Ecto neural progenitor cell (in vitro differentiated cells): ENCODE measurements around the gene SOCS3.

Experiments used
- DNase-seq: peaks from one replicate; pipeline ENCODE4 v3.0.0-alpha.2; 2018; ENCODE audit warnings: low spot score

The SOCS3 gene

GRCh38 chr17:78367193-78367592 lies 7.3 kb upstream of the SOCS3 start:
- DNase-seq: no peak

DNA sequence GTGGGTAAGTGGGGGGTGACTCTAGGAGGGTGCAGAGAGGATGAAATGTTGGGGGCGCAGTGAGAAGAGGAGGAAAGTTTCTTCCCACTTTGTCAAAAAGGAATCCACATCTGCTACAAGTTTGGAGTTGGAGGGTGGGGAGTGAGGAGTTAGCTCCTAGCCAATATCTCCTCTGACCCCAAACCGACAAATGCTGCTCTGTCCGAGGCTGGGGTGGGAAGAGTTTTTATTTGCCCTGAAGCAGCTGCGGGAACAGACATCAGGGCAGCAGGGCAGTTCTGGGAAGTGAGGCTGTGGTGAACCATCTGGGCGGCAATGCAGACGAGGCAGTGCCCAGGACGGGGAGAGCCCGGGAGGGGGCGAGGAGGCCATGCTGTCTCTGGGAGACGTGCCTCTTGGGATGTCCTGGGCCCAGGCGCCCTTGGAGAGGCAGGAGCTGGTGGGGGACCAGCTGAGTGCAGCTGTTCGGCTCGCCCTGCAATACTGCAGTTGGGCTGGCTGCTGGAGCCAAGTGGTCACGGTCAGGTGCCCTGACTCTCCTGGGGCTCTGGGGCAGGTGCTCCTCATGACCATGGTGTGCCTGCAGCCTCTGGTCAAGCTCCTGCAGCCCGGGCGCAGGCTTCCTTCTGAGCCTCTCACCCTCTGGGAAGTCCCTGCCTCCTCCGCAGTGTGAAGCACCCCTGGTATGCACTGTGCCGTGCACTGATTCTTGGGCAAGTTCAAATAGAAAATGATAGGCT lies 6.4 kb upstream of the SOCS3 start:
- no peak for DNase-seq

- peak; percentile 97 for DNase-seq
These were observed 5.8 kb upstream of the SOCS3 start for GRCh38 chr17:78365561-78366108.

DNA sequence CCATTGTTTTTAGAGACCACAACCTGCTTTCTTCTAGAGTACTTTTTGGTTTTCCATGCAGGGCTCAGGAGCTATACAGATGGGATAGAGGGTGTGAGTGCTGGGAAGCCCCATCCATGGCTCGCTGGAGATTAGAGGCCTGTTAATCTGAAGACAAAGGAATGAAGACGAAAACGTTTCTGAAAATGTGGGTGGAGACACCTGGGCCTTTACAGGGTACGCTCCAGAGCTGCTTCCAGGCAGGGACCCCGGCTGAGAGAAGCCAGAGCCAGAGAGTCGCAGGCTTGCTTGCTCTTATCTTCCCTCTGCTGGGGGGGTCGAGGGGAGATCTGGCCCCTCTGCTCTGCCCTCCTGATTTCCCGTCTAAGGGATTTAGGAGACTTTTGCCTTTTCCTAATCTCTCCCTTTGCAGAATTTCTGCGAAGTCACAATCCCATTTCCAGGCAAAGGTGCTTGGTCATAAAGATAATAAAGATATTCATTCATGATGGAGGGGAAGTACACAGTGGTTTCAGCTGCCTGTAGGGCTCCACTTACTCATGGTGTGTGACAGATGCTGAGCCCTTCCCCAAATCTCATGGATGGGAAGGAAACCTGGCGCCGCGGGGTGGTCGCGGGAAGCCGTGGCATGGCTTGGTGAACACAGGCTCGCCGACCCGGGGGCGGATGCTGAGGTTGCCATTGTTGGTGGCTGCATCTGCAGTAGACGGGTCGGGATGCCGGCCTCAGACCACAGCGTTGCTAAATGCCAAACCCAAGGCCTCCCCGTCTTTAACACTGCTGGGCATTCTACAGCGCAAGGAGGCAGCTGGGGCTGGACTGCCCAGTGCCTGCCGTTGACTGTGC lies 4.8 kb upstream of the SOCS3 start:
- no peak for DNase-seq

- no peak for DNase-seq
These were observed 2.8 kb upstream of the SOCS3 start for GRCh38 chr17:78362671-78363070.

- no peak for DNase-seq
These were observed 2.4 kb upstream of the SOCS3 start for GRCh38 chr17:78362232-78362631.

GRCh38 chr17:78361225-78361701 lies 1.4 kb upstream of the SOCS3 start:
- no peak for DNase-seq

DNA sequence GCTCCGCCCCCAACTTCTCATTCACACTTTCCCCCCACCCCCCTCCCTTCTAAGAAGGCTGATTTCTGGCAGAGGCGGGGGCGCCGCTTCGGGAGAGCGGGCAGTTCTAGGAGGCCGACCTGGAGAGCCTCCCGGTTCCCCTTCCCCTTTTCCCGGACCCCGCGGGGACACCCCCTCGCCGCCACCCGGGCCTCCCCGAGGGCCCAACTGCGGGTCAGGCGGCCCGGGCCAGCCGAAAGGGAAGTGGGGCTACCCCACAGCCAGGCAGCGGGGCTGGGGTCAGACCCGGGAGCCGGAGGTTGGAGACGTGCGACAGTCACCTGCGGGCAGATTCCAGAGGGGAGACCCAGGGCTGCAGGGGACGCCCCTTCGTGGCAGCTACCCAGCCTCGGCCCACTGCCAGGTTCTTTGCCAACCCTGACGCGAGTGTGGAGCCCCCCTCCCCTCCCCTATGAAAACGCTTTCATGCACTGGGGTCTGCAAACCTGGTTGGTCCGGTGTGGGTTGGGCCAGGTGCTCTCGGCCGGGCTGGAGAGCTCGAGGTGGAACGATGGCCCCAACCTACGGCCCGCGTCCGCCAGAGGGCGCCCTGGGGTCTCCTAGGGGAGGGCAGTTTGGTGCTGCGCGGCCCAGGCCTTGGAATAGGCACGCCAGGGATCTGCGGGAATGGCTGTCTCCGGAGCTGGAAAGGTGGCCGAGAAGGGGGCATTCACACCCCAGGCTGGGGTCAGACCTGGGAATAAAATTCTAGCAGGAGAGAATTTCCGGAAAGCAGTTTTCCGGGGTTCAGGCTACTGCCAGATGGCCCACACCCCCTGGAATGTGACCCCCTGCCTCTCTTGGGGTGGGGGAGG lies 721 bp upstream of the SOCS3 start:
- DNase-seq: peak; percentile 98

GRCh38 chr17:78359321-78359996 lies 418 bp downstream of the SOCS3 start:
- DNase-seq: peak; percentile 81

- no peak for DNase-seq
These were observed 1.1 kb downstream of the SOCS3 start for GRCh38 chr17:78358538-78359320.

DNA sequence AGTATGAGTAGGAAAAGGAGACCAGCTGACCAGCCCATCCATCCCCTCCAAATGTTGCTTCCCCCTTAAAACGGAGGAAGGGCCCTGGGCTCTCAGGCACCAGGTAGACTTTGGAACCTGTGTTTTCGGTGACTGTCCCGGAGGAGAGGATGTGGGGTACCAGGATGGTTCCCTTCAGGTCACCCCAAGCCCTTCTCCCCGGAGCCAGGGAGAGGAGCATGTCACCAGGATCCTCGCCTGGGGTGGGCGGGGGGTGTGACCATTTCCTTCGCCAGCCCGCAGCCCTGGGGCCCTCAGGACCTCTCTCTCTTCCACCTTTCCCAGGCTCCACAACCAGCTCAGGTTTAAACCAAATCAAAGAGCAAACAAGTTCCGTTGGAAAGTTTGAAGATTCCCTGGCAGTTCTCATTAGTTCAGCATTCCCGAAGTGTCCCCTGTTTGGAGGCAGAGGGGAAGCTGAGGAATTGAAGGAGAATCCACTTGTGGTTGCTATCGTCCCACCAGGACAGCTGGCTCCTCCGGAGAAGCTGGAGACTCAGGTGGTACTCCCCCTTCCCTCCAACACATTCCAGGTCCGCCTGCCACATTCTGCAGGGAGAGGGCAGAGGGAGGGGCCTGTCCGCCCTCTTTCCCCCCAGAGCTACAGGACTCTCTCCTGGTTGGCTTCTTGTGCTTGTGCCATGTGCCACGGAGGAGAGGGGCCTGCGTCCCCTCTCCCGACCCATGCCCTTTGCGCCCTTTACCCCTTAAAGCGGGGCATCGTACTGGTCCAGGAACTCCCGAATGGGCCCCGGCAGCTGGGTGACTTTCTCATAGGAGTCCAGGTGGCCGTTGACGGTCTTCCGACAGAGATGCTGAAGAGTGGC lies 2.0 kb downstream of the SOCS3 start:
- DNase-seq: no peak

GRCh38 chr17:78357177-78357586 lies 2.7 kb downstream of the SOCS3 start:
- DNase-seq: no peak

- no peak for DNase-seq
These were observed 3.7 kb downstream of the SOCS3 start for GRCh38 chr17:78356101-78356713.

DNA sequence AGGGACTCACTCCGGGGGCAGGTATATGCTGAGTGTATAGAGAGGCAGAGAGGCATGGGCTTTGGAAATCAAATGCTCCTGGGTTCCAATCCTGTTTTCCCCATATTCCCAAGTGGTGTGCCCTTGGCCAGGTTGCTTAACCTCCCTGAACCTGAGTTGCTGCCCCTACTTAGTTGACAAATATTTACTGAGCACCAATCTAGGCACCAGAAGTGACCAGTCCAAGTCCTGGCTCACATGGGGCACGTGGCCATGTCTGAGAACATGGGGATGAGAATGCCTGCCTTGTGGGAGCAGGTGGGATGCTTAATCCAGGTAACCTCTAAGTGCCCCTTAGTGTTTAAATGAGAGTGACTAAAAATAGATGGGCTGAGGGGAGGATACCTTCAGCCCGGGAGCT lies 4.2 kb downstream of the SOCS3 start:
- no peak for DNase-seq

DNA sequence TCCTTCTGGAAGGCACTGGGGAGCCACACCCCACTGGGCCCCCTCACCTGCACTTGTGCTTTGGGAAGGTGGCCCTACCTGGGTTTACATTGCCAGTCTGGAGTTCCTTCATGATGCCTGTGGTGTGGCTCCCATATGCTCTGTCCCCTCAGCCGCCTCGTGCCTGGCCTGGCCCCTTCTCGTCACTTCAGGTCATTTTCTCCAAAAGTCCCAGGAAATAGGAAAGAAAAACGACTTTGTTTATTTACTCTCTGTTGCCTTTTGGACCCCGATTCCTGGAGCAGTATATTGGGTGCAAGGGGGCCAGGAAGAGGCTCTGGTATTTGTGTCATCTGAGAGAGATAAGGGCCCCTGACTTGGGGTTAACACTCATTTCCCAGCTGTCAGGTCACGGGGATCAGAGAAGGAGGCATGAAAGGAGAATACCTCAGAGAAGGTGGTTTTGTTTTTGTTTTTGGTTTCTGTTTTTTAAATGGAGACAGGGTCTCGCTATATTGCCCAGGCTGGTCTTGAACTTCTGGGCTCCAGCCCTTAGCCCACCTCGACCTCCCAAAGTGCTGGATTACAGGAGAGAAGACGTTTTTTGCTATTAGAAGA lies 4.7 kb downstream of the SOCS3 start:
- no peak for DNase-seq

GRCh38 chr17:78353834-78354233 lies 6.0 kb downstream of the SOCS3 start:
- no peak for DNase-seq

- peak; percentile 80 for DNase-seq
These were observed 8.3 kb downstream of the SOCS3 start for GRCh38 chr17:78351449-78352006.

DNA sequence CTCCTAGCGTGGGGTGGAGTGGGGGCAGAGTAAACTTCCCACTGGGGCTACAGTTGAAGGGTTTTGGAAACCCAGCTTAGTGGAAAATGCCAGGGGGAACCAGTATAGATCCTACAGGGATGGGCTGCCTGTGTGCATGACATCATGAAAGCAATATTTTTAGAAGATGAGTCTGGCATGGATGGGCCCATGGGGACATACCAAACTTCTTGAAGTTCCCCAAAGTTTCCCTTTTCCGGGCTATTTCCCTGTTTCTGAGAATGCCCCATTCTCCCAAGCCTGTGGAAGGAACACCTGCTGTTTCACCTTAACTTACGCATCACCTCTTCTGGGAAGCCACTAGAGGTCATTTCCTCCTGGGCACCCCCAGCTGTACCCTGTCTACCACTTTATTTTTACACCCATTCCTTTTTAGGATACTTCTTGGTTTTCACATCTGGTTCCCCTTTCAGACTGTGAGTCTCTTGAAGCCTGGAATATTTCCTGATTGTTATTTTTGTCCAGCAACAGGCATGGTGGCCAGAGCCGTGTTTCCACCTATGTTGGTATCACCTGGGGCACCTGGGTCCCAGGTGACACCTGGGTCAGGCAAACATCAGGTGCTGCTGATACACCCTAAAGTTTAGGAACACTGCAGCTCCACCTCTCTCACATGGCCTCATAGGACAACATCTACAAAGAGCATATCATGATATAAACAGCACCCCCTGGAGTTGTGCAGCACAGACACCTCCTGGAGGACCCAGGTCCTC lies 9.8 kb downstream of the SOCS3 start:
- DNase-seq: no peak
